ENCODE data around the gene ARHGAP10.

DNA sequence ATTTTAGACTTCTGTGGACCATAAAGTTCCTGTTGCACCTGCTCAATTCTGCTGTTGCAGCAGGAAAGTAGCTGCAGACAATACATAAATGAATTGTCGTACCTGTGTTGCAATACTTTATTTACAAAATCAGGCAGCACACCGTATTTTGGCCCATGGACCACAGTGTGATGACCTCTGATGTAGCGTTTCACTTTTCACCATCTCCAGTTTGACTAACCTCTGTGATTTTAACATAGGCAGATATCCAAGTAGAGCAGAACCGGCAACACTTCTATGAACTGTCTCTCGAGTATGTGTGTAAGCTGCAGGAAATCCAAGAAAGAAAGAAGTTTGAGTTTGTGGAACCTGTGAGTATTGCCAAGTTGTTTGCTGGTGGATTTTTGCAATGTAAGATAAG, 132.7 kb downstream of the ARHGAP10 start:
- TF ChIP-seq POLR2A (IDR thresholded peaks at IDR 0.05; ENCODE audit: low read length) (no peak), GATA1 (IDR thresholded peaks at IDR 0.05; ENCODE audit: low read depth, low read length) (no peak)

All from erythroblast (primary cell).